ENCODE results near the gene CHMP1A. TPM values are rescaled to one million over a fixed set of nuclear protein-coding genes. Genes with fewer than 3 reads are reported as not detected.

CHMP1A gene
- total RNA-seq, 4 donors from 2014 or later, result 40.4 to 64.3 (median 50.3) TPM

DNA sequence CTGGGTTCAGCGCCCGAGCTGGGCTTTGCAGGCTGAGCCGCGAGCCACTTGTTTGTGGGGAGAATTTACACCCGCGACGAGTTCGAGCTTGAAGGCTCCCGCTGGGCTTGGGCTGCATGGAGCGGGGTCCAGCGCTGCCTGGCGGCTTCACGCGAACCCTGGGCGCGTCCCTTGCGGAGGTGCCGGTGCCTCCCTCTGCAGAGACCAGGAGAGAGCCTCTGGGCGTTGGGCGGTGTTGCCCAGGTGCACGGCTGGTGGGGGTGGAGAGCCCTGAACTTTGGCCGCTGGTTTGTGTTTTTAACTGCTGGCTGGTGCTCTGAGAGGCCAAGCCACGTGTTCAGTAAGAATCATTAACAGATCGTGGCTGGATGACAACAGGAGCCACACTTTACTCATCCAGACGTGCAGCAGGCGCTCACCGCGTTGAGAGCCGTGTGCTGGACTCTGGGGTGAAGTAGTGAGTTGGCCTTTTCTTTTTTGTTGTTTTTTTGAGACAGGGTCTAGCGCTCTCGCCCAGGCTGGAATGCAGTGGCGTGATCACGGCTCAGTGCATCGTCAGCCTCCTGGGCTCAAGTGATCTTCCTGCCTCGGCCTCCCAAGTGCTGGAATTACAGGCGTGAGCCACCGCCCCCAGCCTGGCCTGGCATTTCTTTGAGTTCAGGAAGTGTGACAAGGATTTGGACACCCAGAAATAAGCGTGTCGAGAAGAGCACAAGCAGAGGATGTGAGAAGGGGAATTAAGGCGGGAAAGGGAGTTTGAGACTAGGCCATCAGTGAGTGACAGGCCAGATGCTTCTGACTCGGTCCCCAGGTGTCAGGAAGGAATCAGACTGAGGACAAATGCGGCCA, 29.8 kb upstream of the CHMP1A start:
- TF ChIP-seq, protein P1, sequence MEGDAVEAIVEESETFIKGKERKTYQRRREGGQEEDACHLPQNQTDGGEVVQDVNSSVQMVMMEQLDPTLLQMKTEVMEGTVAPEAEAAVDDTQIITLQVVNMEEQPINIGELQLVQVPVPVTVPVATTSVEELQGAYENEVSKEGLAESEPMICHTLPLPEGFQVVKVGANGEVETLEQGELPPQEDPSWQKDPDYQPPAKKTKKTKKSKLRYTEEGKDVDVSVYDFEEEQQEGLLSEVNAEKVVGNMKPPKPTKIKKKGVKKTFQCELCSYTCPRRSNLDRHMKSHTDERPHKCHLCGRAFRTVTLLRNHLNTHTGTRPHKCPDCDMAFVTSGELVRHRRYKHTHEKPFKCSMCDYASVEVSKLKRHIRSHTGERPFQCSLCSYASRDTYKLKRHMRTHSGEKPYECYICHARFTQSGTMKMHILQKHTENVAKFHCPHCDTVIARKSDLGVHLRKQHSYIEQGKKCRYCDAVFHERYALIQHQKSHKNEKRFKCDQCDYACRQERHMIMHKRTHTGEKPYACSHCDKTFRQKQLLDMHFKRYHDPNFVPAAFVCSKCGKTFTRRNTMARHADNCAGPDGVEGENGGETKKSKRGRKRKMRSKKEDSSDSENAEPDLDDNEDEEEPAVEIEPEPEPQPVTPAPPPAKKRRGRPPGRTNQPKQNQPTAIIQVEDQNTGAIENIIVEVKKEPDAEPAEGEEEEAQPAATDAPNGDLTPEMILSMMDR (IDR thresholded peaks at IDR 0.05; ENCODE audit: low read depth), result no peak

DNA sequence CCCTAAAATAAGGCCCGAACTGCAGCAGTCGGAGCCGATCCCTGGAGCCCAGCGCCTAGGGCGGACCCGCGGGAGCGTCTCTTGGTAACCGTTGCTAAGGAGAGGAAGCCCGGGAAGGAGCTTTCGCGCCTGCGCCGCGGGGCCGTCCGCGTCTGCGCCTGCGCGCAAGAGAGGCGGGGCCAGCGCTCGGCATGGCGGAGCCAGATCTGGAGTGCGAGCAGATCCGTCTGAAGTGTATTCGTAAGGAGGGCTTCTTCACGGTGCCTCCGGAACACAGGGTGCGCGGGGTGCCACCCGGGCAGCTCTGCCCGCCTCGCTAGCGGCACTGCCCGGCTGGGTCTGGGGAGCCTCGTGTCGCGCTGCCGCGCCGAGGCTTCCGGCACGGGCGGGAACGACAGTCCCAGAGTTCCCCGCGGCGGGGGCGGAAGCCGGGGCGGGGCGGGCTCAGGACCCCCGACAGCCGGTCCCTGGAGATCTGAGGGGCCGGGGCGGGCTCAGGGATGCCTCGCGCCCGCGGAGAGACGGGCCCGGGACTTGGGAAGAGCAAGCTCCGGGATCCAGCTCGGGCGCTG, 29.1 kb upstream of the CHMP1A start, which contains the start of gene CDK10:
CDK10 (plus strand) TSS at position 170 of the 572 bp plus-strand sequence; CDS start at position 192, 22 bp downstream.
- TF ChIP-seq, protein P1 (IDR thresholded peaks at IDR 0.05; ENCODE audit: low read depth), result no peak

DNA sequence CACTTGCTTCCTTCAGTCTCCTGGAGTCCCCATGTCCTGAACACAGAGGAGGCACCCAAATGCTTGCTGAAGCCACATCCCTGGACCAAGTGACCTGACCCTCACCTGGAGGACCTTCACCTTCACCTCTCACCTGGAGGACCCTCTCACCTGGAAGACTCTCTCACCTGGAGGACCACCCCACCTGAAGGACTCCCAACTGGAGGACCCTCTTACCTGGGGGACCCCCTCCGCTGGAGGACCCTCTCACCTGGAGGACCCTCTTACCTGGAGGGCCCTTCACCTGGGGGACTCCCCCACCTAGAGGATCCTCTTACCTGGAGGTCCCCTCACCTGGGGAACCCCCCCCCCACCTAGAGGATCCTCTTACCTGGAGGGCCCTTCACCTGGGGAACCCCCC, 28.4 kb upstream of the CHMP1A start:
- TF ChIP-seq, protein P1 (IDR thresholded peaks at IDR 0.05; ENCODE audit: low read depth), result no peak

DNA sequence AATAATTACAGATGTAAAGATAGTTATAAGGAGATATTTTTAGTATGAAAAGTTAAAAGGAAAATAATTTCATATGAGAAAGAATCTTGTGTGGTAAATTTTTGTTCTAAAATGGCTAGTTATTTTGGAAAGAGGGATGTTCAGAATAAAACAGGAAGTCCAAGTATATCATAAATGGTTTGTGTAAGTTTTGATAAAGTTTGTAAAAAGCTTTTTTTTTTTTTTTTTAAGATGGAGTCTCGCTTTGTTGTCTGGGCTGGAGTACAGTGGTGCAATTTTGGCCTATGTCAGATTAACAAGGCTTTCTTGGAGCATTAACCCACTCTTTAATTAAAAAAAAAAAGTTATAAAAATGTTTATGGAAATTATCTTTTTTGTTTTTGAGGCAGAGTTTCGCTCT, 20.8 kb upstream of the CHMP1A start:
- TF ChIP-seq, protein P1 (IDR thresholded peaks at IDR 0.05; ENCODE audit: low read depth), result no peak

DNA sequence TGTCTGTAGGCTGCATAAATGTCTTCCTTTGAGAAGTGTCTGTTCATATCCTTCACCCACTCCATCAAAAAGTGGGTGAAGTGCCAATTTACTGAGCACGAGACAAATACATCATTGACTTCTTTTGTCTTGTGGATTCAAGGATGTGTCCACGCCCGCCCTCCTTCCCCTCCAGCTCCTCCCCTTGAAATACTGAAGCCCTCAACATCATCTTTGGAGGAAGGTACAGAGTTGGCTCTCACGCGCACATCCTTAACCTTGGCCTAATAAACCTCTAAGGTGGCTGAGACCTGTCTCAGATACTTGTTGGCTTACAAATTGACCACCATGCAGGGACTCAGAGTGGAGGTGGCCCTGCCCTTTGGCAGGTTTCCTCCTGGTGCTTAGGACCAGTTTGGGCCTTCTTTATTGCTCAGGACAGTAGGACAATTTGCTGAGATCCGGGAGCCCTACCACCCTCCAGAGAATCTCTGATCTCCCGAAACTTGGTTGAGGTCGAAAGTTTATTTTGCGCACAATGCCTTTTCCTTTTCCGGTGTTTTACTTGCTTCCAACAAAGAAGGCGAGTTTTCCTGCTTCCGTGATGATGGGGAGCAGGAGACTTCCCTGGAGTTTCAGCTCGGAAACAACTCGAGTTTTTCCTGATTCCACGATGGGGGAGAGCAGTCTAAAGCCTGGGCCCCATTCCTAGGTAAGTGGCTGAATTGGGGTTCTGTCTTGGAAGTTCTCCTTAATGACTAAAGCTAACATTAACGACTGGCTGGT, 14.9 kb upstream of the CHMP1A start:
- TF ChIP-seq, protein P1 (IDR thresholded peaks at IDR 0.05; ENCODE audit: low read depth), result no peak

DNA sequence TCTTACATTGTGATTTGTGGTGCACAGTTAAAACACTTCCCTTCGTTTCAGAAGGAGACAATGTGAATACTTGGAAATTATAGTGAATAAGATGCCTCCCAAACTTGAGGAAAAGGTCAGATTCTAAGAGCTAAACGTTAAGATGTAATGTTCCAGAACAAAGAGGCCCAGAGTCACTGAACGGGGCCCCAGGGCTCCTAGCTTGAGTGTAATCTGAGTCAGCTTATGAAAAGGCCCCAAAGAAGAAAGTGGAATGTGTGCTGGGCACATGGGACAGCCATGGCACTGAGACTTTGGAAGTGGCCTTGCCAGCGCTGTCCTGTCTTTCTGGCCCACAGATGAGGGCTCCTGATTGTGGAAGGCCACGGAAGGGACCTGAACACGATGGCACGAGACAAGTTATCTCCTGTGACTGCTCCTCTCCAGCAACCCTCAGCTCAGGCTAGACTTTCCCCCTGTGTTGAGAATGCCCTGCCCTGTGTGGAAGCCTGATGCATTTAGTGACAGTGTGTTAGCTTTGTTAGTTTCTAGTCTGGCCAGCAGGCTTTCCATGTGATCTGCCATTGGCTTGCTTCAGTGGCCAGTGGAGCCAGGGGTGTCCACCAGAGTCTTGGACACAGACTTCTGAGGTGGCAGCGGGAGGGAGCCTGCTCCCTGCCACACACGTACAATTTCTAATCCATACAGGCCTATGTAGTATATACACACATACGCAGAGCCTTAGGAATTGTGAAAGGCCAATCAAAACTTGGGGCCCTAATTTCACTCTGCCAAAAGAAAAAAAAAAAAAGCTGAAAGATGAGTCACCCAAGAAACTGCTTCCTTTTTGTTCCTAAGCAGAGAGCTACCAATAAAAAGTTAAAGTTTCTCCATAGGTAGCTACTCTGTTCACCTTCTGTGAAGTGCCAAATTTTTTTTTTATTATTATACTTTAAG, 13.3 kb upstream of the CHMP1A start:
- TF ChIP-seq, protein P1 (IDR thresholded peaks at IDR 0.05; ENCODE audit: low read depth), result no peak

Measured in subcutaneous adipose tissue (tissue), 4 donors.